ENCODE results near the gene PLEKHG7.
"Not testable (repeated sequence)": the region's sequence is repeated elsewhere in the genome, so short reads cannot be mapped to it uniquely, and the experiment has no call there.

The PLEKHG7 gene

DNA sequence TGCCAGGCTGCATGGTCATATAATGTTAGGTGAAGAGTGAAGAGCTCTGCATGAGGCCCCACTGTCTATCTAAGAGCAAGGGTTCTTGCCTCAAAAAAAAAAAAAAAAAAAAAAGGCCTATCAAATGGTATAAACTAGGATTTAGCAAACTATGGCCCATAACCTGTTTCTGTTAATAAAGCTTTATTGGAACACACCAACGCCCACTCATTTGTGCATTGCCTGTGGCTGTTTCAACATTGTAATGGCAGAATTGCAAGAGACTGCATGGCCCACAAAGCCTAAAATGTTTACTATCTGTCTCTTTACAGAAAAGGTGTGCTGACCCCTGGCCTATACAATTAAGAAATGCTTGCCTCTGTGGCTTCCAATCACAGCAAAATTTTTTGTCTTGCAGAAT, 12.8 kb downstream of the PLEKHG7 start:
- DNase-seq: no peak

DNA sequence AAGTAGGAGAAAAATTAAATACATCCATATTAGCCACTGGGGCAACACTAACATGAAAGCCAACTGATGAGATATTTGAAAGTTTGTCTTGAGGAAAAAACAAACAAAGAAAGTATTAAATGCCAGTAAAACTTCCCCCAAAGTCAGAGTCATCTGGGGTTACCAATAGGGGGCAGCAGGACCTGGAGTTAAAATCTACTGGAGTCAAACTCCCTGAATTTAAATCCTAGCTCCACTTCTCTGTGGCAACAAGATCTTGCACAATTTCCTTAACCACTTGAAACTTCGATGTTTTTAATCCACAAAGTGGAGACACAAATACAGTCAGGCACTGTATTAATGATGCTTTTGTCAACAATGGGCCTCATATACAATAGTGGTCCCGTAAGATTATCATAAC, 14.4 kb downstream of the PLEKHG7 start:
- no peak for DNase-seq

DNA sequence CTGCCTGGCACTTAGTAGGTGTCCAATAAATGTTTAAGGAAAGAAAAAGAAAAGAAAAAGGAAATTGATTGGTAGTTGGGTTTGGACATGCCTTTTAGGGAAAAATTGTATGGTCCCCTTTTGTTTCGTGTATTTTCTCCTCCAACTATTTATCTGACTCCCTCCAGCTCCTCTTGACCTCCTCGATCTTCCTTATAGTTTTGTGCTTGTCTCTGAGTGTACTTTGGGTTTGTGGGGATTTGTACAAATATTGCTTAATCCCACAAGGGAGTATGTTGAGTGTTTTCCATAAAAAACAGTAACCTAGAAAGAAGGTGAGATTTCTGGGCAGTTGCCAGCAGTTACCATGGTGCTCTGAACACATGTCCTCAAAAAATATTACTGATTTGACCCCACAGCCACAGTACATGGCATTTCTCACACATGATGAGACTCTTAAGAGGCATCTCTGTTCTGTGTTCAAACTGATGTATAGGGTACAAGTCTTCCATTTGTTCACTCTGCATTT, 15.7 kb downstream of the PLEKHG7 start:
- no peak for DNase-seq

DNA sequence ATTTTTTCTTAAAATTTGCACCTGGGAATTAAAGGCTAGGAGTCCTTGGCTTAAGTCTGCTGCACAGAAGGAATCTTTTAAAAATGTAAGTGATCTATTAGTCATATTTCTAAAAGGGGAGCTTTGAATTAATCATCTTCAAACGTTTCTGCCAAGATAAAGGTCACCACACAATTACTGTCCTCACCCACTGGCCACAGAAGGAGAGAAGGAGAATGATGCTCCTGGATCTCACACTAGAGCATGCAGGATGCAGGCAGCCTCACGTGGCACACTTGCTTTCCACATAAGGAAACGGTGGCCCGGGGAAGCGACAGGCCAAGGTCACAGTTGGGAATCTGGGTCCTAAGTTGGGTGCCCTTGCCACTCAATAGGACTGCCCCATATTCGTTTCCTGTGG, 16.9 kb downstream of the PLEKHG7 start:
- DNase-seq: no peak

DNA sequence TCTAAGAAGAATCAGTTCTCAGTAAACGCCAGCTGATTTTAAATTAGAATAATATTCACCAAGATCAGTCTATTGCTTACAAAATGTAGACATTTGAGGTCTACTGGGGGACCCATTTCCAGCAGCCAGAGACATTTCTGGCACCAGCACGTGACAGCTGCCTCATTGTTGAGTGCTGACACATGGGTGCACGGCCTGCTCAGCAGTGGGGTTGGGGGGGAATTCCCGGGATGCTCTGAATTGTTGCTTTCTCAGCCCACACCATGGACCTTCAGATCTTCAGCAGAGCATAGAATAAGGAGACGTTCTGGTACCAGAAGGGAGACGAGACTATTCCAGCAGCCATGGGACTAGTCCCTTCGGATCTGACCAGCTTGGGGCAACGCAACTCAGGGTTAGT, 18.3 kb downstream of the PLEKHG7 start:
- DNase-seq: no peak

DNA sequence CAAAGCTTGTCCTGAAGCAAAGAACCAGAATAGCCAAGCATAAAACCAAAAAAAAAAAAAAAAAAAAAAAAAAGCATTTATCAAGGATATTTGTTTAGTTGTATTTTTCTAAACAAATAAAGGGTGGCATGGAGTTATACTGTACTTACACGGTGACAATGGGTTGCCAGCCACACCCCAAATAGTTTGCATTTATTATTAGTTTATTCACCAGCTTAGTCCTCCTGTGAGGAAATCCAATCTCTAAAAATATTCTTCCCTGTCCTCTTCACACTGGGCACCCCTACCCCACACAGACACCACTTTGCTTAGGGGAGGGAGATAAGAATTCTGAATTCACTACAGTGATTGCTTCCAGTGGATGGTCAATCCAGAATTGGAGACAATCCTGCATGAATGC, 18.9 kb downstream of the PLEKHG7 start:
- no peak for DNase-seq

DNA sequence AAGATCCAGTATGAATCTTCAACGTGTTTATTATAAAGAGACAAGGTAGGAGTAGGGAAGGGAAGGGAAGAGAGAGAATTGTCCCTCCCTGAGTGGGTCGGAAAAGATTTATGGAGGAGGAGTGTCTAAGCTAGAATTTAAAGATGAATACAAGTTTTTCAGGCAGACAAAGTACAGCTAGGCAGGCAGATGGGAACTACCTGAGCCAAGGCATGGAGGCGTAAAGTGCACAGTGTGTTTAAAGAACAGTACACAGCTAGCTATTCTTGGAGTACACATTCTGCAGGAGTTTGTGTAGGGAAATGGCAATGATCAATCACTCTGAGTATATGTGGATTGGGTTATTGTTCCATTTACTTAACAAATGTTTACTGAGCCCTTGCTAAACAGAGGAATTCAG, 20.1 kb downstream of the PLEKHG7 start:
- no peak for DNase-seq

DNA sequence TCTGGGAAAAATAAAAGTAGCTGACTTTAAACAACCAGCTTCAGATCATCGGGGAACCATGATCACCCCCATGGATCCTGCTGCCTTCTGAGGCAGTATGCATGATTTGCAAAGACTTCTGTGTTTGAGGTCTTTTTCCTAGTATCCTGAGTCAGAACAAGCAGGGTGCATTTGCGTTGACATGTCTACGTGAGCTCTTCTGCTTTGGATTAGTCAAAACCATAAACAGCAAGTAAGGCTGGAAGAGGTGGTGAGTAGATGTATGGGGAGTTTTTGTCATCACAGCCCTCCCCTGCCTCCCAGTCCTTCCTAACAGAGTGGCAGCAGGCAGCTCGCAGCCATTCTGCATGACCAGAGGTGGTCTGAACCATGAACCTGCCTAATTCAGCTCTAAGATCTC, 24.1 kb downstream of the PLEKHG7 start:
- no peak for DNase-seq

DNA sequence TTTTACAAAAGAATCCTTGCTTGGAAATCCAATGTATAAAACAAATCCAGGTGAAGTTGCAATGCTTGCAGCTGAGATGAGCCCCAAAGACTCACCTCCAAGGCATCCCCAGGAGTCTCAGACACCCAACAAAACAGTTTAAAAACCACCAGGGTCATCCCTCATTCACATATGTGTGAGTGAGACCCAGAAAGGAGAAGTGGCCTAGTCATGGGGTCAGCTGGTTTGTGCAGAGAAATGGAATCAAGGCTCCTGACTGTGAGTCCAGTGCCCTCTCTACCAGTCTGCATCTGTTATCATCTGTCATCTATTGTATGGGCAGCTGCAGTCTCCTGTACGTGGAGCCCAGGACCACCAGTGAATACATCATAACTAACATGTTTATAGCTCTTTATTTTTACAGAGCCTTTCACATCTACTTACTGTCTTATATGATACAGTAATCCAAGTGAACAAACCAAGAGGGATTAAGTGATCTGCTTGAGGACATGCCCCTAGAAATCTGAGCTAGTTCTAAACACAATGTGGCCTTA, 27.1 kb downstream of the PLEKHG7 start:
- DNase-seq: no peak

DNA sequence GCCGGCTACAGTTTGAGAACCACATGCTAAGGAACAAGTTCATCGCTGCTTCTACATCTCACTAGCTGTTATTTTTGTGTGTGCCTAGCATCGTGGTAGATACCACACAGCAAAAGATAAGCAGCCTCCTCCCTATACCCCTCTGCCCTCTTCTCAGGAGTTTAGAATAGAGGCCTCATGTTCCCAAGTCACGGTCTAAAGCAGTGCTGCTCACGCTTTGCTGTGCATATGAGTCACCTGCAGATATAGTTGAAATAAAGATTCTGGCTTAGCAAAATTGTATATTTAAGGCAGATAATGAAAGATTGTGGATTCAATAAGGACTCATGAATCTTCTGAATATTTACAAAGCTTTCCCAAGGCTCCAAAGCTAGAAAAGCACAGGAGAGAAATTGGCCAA, 28.0 kb downstream of the PLEKHG7 start:
- DNase-seq: no peak

DNA sequence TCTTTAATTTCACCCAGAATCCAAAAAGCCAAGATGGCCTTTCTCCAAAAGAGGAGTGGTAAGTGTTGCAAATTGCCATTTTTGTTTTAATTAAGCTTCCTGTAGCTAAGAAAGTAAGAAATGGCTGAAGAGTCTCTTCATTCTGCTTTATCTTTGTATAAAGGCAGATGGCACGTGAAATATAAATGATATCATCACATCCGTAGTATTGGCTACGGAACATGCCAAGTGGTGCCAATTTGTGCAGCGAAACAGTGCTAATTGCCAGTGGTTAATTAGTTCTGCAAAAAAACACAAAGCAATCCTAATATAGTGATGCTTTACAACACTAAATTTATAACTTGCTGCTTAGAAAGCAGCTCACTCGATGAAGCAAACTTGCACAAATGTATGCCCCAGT, 29.4 kb downstream of the PLEKHG7 start:
- no peak for DNase-seq

DNA sequence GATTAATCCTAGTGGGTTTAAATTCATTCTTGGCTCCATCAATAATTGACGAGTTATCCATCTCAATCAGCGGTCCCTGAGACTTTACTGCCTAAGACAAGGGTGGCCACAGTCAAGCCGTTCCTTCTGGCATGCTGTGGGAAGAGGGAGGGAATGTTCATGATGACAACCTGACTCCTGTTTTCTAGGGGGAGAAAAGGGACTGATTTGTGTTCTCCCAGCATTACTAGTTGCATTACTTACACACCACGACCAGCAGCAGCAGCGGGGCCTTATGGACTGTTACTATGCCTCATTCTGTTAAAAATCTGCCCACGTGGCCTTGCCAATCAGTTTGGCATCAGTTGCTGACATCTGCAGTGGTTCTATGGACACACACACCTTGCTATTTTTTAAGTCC, 29.9 kb downstream of the PLEKHG7 start:
- no peak for DNase-seq

DNA sequence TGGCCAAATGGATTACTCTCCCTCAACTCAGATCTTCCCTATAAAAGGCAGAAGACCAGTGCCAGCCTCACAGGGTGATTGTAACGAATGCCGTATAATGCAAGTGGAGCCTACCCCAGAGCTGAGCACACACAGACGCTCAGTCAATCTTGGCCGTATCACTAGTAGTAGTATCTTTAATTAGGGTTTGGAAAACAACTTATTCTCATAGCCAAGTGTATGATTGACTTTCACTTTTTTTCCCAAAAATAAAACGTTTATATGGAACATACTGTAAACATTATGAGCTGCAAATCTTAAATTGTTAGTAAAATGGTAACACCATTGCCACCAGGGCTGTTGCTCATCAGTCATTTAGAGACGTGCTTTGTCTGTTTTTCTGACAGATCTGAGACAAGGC, 30.4 kb downstream of the PLEKHG7 start:
- no peak for DNase-seq

DNA sequence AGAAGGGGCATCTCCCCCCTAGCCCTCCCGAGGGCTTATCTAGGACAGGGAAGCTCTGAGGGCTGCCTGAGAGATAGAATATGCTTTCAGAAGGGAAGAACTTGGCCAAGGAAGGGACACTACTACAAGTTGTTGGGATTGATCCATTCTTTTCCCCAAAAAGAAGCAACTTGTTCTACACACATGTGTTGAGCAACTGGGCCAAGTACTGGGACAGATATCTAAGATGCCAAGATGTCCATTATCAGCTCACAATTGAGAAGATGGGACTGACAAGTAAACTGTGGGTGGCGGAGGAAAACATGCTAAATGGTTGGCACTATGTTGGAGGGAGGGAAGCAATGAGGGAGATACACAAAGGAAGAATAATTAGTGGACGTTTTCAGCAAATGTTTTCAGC, 30.9 kb downstream of the PLEKHG7 start:
- DNase-seq: no peak

DNA sequence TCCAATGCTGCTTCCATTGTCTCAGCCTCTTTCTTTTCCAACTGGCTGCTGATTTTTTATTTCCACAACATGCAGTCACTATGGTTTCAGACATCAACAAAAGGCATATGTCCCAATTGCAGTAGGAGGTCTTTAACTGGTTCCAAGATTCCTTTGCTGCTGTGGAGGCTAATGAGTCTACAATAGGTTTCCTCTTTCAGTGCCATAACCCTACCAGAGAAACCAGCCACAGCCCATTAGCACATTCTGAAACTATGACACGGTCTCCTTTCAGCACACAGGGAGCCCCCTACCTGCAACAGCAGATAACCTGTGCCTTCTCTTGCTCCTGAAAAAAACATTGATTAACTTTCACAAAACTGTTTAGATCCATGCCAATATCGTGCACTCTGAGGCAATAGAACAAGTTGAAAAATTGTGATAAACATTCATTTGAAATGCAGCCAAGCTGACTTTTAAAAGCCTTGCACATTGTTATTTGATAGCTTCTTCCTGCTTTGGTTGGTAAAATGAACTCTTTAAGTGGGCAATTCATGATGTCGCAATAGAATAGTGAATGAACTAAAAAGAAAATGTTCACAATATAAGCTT, 32.4 kb downstream of the PLEKHG7 start:
- no peak for DNase-seq

DNA sequence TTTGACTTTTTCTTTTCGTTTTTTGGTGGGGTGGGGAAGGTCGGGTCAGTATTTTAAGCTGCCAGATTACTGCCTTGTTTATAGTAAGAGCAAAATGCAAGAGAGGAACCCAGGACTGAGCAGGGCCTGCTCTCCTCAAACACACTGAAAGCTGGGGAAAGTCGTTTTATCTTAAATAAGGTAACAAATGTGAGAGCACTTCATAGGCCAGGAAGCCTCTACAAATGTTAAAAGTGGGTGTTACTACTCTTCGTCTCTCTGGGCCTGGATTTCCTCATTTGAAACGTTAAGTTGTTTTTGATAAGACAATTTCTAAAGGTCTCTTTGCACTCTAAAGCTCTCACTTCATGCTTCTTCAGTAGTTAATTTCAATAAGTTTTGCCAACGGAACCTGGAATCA, 33.8 kb downstream of the PLEKHG7 start:
- DNase-seq: no peak

DNA sequence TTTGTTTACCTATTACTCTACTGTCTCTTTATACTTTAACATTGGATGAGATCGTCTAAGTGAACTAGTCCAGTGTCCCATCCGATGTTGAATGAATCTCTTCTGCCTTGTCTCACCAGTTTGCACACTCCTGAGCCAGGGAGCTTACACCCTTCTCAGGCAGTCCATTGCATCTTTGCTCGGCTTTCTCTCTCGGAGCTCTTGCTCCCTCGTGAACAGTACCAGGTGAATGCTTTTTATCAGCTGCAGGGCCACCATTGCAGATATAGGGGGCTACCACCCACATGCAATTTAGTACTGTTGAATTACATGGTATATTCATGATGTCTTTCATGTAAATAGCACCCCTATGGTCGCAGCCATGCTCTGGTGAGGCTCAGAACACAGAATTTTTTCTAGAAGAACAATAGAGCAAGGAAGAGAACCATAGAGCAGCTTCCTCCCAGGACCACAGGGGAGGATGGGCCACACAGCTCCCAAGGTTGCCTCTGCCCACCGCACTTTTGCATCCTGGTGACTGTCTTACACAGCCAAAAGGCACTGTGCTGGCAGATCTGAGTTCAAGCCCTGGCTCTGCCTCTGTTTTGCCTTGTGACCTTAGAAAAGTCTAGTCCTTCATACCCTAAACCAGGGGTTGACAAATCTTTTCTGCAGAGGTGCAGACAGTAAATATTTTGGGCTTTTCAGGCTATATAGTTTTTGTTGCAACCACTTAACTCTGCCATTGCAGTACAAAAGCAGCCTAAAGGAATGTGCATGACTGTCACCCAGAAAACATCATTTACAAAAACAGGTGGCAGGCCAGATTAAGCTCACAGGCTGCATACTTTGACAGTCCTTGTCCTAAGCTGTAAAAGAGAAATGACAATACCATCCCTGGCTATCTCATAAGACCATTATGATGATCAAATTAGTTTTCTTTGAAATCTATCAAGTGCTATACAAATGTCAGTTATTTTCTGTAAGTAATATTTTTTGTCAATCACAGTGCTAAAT, 35.4 kb downstream of the PLEKHG7 start:
- no peak for DNase-seq

DNA sequence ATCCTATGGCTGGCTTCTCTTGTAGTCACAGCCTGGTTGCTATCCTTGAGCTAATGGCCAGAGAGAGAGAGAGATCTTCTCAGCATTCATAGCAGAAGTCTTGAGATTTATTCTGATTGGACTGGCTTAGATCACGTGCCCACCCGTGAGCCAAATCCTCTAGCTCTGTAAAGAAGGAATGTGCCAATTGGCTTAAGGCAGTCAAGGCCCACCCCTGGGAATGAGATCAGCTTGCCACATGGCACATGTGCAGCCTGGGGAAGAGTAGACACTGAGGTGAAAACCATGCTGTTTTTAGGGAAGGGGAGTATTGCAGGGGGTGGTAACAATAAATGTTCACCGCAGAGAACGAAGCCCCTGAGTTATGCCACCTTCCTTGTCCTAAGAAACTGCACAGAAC, 36.3 kb downstream of the PLEKHG7 start:
- no peak for DNase-seq

DNA sequence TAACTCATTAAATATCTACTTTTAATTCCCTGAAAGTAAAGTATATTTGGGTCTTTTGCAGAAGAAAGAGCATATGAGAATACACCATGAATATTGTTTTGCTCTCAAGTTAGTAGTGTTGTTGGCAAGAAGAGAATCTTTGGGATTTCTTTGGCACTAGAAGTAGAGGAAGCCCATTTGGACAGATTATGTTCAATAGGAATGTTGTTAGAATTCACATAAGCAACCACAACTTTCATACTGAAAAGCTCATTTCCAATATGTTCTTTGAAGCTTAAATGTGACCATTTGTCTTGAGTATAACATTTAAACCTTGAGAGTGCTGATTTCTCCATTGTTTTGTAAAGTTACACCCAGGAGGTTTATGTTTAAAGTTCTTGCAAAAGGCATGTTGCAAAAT, 37.6 kb downstream of the PLEKHG7 start:
- DNase-seq: no peak

DNA sequence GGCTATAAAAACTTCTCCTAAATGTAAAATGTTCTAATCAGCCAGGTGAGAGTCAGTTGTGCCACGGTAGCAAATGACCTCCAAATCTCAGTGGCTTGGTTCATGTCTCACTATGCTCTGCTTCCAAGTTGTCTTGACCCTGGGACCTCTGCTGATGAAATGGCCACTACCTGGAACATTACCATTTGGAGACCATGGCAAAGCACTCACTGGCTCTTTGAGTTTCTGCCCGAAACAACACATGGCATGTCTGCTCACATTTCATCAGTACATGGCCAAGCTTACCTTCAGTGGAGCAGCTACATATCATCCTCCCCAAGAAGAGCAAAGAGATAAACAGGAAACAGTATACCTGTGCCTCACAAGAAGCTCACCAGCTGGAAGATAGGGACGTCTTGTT, 40.2 kb downstream of the PLEKHG7 start:
- no peak for DNase-seq

DNA sequence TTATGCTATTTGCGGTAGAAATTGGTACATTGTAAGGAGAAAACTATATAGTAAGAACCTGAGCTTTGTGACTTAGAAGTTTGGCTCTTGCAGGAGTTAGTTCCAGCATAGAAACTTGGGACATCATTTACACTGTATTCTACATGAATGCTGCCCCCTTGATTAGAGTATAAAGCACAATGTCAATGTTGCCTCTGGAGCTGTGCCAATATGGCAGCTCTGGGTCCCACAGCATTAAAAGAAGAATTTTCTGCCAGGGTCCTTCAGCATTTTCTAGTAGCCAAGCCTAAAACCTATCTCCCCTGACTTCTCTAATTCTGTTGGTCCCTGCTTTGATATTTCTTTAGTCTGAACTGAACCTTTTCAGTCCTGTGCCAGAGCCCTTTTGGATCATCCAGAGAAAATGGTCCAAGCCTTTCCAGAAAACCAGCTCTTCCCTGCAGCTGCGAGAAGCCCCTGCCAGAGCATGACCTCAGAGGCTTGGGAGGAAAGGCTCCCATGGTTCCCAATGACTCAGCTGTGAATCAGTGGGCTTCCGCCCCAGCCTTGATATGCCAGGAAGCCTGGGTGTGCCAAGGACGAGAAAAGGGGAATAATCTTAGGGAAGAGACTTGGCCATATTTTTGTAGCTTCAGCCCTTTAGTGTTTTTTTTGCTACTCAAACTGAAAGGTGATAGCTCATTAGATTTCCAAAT, 43.2 kb downstream of the PLEKHG7 start:
- no peak for DNase-seq

DNA sequence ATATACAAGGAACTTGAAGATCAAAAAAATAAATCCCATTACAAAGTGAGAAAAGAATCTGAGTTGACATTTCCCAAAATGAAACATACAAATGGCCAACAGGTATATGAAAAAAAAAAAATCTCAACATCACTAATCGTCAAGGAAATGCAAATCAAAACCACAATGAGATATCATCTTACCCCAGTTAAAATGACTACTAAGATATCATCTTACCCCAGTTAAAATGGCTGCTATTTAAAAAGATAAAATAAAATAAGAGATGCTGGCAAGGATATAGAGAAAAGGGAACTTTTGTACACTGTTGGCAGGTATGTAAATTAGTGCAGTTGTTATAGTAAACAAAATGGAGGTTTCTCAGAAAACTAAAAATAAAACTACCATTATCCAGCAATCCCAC, 44.4 kb downstream of the PLEKHG7 start:
- DNase-seq: no peak

DNA sequence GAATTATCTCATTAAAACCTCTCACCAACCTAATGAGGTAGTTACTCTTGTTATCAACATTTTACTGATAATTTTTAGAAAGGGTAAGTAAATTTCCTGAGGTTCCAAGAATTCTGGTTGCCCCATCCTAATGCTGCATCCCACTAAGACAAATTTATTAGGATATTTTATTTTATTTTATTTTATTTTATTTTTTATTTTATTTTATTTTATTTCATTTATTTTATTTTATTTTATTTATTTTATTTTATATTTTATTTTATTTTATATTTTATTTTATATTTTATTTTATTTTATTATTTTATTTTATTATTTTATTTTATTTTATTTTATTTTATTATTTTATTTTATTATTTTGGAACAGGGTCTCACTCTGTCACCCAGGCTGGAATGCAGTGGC, 46.9 kb downstream of the PLEKHG7 start:
- not testable (repeated sequence) for DNase-seq
